GM12878 (cell line): ENCODE results near the gene ETF1. TPM values are rescaled to one million over a fixed set of nuclear protein-coding genes. Genes with fewer than 3 reads are reported as not detected.

ENCODE experiments used
- ATAC-seq: fragments of 200-7000 bp; cut with Tn5 transposase; 3 replicates; pipeline ENCODE4 v1.9.1; 2020; ENCODE audit warnings: mild to moderate bottlenecking, moderate library complexity
- BruUV-seq: library from RNA; stranded (reverse); fragments of 400-500 nt; replicated peaks from 2 replicates; lab custom pipeline; 2021; lab: Mats Ljungman, UMichigan
- CTCF ChIA-PET: fragments of 300-600 bp; sonication (Branson Sonifier 250); formaldehyde crosslinking; extraction: SDS; loops from one replicate; lab custom pipeline; 2021; ENCODE audit warnings: inconsistent platforms; lab: Yijun Ruan, JAX
- POLR2A ChIA-PET: fragments of 350-600 bp; formaldehyde crosslinking; extraction: SDS; loops from one replicate; lab custom pipeline; 2021; ENCODE audit warnings: inconsistent platforms; lab: Charles Lee
- RAD21 ChIA-PET: fragments of 300-600 bp; sonication (Branson Sonifier 250); formaldehyde crosslinking; loops from one replicate; lab custom pipeline; 2023; ENCODE audit warnings: antibody characterized with exemption; ENCODE audit not compliant: unreplicated experiment; lab: Charles Lee
- SMC1A ChIA-PET: fragments of 300-600 bp; sonication (Branson Sonifier 250); formaldehyde crosslinking; loops from one replicate; lab custom pipeline; 2023; ENCODE audit not compliant: unreplicated experiment, uncharacterized antibody; lab: Charles Lee
- DNase-seq: peaks from one replicate; pipeline ENCODE4 v3.0.0-alpha.2; 2011; ENCODE audit warnings: low read depth, low spot score
- FAIRE-seq: peaks from 3 replicates; lab custom pipeline; 2011; peaks lifted over from hg19 to GRCh38; lab: Jason Lieb, UNC
- H2AFZ ChIP-seq: 2 replicates; pipeline ENCODE4 v1.6.0; 2011; ENCODE audit warnings: low read depth, low read length, control low read depth; ENCODE audit not compliant: control insufficient read depth
- H3K27ac ChIP-seq: 2 replicates; pipeline ENCODE4 v1.5.1; 2011; ENCODE audit warnings: control low read depth; ENCODE audit not compliant: control insufficient read depth, insufficient read depth
- H3K27me3 ChIP-seq, 2 experiments: replicated peaks in 1 of 2; 2 replicates each; pipeline versions ENCODE4 v1.6.0 to v1.6.1; 2011; ENCODE audit warnings: low read length in 1 of 2; ENCODE audit not compliant: control insufficient read depth in 2 of 2, insufficient read depth in 2 of 2
- H3K36me3 ChIP-seq, 2 experiments: 2 replicates each; pipeline ENCODE4 v1.5.1; 2011; ENCODE audit warnings: low read length in 1 of 2; ENCODE audit not compliant: control insufficient read depth in 2 of 2, insufficient read depth in 2 of 2
- H3K4me1 ChIP-seq: 2 replicates; pipeline ENCODE4 v1.6.1; 2011; ENCODE audit warnings: mild to moderate bottlenecking, low read length, moderate library complexity, mixed read lengths; ENCODE audit not compliant: control insufficient read depth, insufficient read depth
- H3K4me2 ChIP-seq: 2 replicates; pipeline ENCODE4 v1.6.0; 2011; ENCODE audit warnings: control low read depth; ENCODE audit not compliant: control insufficient read depth, insufficient read depth
- H3K4me3 ChIP-seq: fragments of 200-600 bp; sonication (generic); 2 replicates; pipeline ENCODE4 v1.5.1; 2016
- H3K79me2 ChIP-seq: 2 replicates; pipeline ENCODE4 v1.6.0; 2011; ENCODE audit warnings: low read length; ENCODE audit not compliant: control insufficient read depth, insufficient read depth
- H3K9ac ChIP-seq: 2 replicates; pipeline ENCODE4 v1.8.0; 2011; ENCODE audit warnings: low read length, control low read depth, mixed read lengths; ENCODE audit not compliant: control insufficient read depth, insufficient read depth
- H3K9me3 ChIP-seq: replicated peaks from 3 replicates; pipeline ENCODE4 v1.5.1; 2011; ENCODE audit warnings: mild to moderate bottlenecking, low read length; ENCODE audit not compliant: control insufficient read depth, insufficient read depth
- H4K20me1 ChIP-seq: 2 replicates; pipeline ENCODE4 v1.6.0; 2011; ENCODE audit not compliant: control insufficient read depth, insufficient read depth
- EP300 ChIP-seq, 2 experiments: fragments of 150-350 bp in 1 of 2; IDR thresholded peaks; 2 replicates each; pipeline ENCODE4 v1.6.1; 2011 to 2012; ENCODE audit warnings: low read depth in 2 of 2, low read length in 2 of 2, borderline replicate concordance in 1 of 2, improper control_type of control experiment in 1 of 2, inconsistent platforms in 1 of 2; ENCODE audit not compliant: control insufficient read depth in 1 of 2
- IRF5 ChIP-seq: fragments of 450-650 bp; IDR thresholded peaks from 2 replicates; pipeline ENCODE4 v1.6.1; 2017; ENCODE audit warnings: borderline replicate concordance
- MTA2 ChIP-seq: fragments of 450-650 bp; IDR thresholded peaks from 2 replicates; pipeline ENCODE4 v1.6.1; 2016; ENCODE audit warnings: low read depth, mild to moderate bottlenecking, moderate library complexity
- NRF1 ChIP-seq: conservative IDR thresholded peaks from 2 replicates; pipeline ENCODE4 v1.6.1; 2011; ENCODE audit warnings: mild to moderate bottlenecking, low read depth, low read length, improper control_type of control experiment
- PKNOX1 ChIP-seq: fragments of 450-650 bp; IDR thresholded peaks from 2 replicates; pipeline ENCODE4 v1.6.1; 2016; ENCODE audit warnings: mild to moderate bottlenecking
- SREBF1 ChIP-seq: IDR thresholded peaks from 2 replicates; pipeline ENCODE4 v1.6.1; 2012; ENCODE audit warnings: mild to moderate bottlenecking, low read length
- TCF12 ChIP-seq: IDR thresholded peaks from 2 replicates; pipeline ENCODE4 v1.6.1; 2011; ENCODE audit warnings: low read depth, mild to moderate bottlenecking, low read length
- WGBS: methylation state at CpG from one replicate; pipeline ENCODE4 v1.1.6; 2016; ENCODE audit warnings: low lambda C conversion rate; ENCODE audit not compliant: insufficient replicate concordance, insufficient coverage; ENCODE audit errors: missing lambda C conversion rate; 5-methylcytosine and 5-hydroxymethylcytosine counted together
- in situ Hi-C: fragments of 300-500 bp; cut with MboI; formaldehyde crosslinking; loops from 9 replicates; pipeline ENCODE4 v1.14.3; 2018; ENCODE audit warnings: mixed read lengths
- intact Hi-C: fragments of 100-400 bp; cut with micrococcal nuclease; formaldehyde crosslinking; loops from one replicate; pipeline ENCODE4 v1.14.2; 2022; ENCODE audit not compliant: unreplicated experiment
- polyA plus RNA-seq, 11 experiments: library from polyadenylated mRNA; depleted of rRNA in 4 of 11; unstranded in 6 of 11; stranded (reverse) in 5 of 11; fragments of >200 nt; fragmentation: Nextera tagmentation in 4 of 11; fragmentation: Illumina TruSeq in 1 of 11; extraction: Ambion mirVana in 4 of 11; extraction: Trizol in 1 of 11; gene quantifications; 1 replicate in 1 of 11; 2 replicates in 10 of 11; pipeline versions ENCODE4 v1.2.1 to v1.2.3, GENCODE V29; 2011 to 2016; ENCODE audit warnings: inconsistent platforms in 2 of 11, missing spikeins in 2 of 11, low read depth in 1 of 11
- total RNA-seq, 4 experiments: library from RNA; depleted of rRNA in 3 of 4; stranded (reverse); fragments of >200 nt in 3 of 4; fragmentation: Illumina TruSeq in 1 of 4; extraction: Trizol in 1 of 4; gene quantifications; 2 replicates each; pipeline versions ENCODE4 v1.2.1 to v1.2.3, GENCODE V29; 2013 to 2021

ETF1 gene
- total and polyA plus RNA-seq, 10 of the 15 experiments (the other 5 are each of a cell fraction or from before 2014, with no cell fraction given), result 29.8 to 145 (median 108) TPM

- no peaks in the 10 kb centered on the region for H3K4me1 ChIP-seq
- H3K36me3 ChIP-seq, result peaks cover 6 to 12% of the 10 kb centered on the region in 2 experiments; a peak in 3 of 4 replicates
- ChIA-PET RAD21 (no interaction called here), SMC1A (no interaction called here), POLR2A (no interaction called here), CTCF (interaction anchor here (0.6 kb wide), 1 partner anchor 304 kb away, joined by 3 read pairs; no protein-coding TSS in a partner anchor)
- ATAC-seq, result no peak
- H3K9ac ChIP-seq, result no peak overlapping the region
- no TSS peak for BruUV-seq
- TF ChIP-seq SREBF1 (no peak), TCF12 (no peak), NRF1 (no peak)
- 100% methylated on average over 1 of the region's 1 CpG for WGBS
- H3K4me3 ChIP-seq, result no peak overlapping the region
- no peak overlapping the region for H3K27ac ChIP-seq
- peak; percentile 13 for FAIRE-seq
- no peaks in the 10 kb centered on the region for H3K9me3 ChIP-seq
- no peak overlapping the region for H2AFZ ChIP-seq
- in situ Hi-C loops (loop anchor here (25.0 kb wide), 1 partner anchor 334 kb away; the partner anchor contains the start of genes BRD8 and KIF20A), intact Hi-C loops (no loop called here)
- H4K20me1 ChIP-seq, result no peaks in the 10 kb centered on the region
- no peaks in the 10 kb centered on the region for H3K27me3 ChIP-seq
- no peak for DNase-seq
- peaks cover 33% of the 10 kb centered on the region for H3K79me2 ChIP-seq
- no peak overlapping the region for H3K4me2 ChIP-seq
Measured at GRCh38 chr5:138520971-138521370, 22.1 kb downstream of the ETF1 start.

- POLR2A ChIA-PET, result no interaction called here
- in situ Hi-C loops, result loop anchor here (25.0 kb wide), 1 partner anchor 330 kb away; the partner anchor contains the start of genes BRD8 and KIF20A
Measured at GRCh38 chr5:138517437-138517836, 25.6 kb downstream of the ETF1 start.

More at GRCh38 chr5:138517437-138517836, 25.6 kb downstream of the ETF1 start:
- no peak for DNase-seq
- ChIA-PET SMC1A (interaction anchor here (1.0 kb wide), 1 partner anchor 10 kb away, joined by 5 read pairs; no protein-coding TSS in a partner anchor), RAD21 (no interaction called here), CTCF (interaction anchor here (0.7 kb wide), 1 partner anchor 26 kb away, joined by 4 read pairs; the partner anchor contains the start of gene ETF1)
- WGBS, result 82% methylated on average over 4 of the region's 4 CpGs
- FAIRE-seq, result no peak
- ATAC-seq, result no peak
- intact Hi-C loops, result no loop called here
- TF ChIP-seq EP300 (IDR thresholded peaks at IDR 0.05; ENCODE audit: borderline replicate concordance in 1 of 2, control insufficient read depth in 1 of 2, low read depth in 2 of 2, low read length in 2 of 2), result no peak
- TF ChIP-seq PKNOX1, result no peak
- TF ChIP-seq MTA2, result no peak
- no peak for TF ChIP-seq IRF5
- Histone ChIP-seq H3K27me3 (no peaks in the 10 kb centered on the region), H3K9me3 (no peaks in the 10 kb centered on the region), H3K4me3 (no peak overlapping the region), H2AFZ (no peak overlapping the region), H3K9ac (no peak overlapping the region), H4K20me1 (no peaks in the 10 kb centered on the region), H3K4me2 (no peak overlapping the region), H3K27ac (no peak overlapping the region), H3K36me3 (peaks cover 12 to 27% of the 10 kb centered on the region in 2 experiments; a peak in 3 of 4 replicates), H3K79me2 (peaks cover 20% of the 10 kb centered on the region), H3K4me1 (no peaks in the 10 kb centered on the region)
- BruUV-seq, result no TSS peak
